Measurements from ENCODE around the gene CDH4. TPM values are rescaled to one million over a fixed set of nuclear protein-coding genes. Genes with fewer than 3 reads are reported as not detected.

Gene CDH4
- total RNA-seq, 1 experiment from 2014 or later, result not detected

DNA sequence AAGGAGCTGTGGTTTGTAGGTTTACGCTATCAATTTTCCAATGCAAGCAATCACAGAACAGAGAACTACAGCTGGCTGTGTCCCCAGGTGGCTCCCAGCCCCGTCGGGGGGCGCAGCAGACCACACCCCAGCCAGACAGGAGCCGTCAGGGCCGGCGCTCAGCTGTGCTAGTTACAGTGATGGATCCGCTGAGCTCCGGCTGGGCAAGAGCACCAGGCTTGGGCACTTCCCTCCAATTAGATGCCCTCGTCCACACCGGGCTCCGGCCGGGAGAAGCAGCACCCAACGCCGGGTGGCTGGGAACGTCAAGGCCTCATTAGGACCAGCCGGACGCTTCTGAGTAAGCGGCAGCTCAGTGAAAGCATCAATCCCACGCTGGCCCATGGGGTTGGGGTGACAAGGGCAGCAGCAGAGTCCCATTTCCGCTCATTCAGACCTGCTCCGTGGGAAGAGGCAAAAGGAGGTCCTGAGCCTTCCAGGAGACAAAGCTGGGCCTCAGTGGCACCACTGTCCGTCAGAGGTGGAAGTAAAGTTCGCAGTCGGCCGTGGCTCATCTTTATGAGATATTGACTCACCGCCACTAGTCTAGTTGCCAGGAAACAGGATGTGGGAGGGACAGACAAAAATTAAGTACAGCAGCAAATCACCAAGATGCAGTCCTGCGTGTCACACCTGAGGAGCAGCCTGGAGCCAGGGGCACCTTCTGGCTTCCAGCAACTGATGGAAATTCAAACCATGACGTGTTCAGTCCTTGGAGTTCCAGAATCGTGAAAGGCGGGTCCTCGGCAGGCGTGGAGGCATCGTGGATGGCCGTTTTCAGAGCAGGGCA is 649.5 kb downstream of the CDH4 start:
- Histone ChIP-seq H3K4me3 (no peak overlapping the region), H3K9me2 (ENCODE audit: insufficient read depth) (no peaks in the 10 kb centered on the region), H3K4me2 (no peak overlapping the region), H3K79me2 (ENCODE audit: low read depth) (no peaks in the 10 kb centered on the region), H3K36me3 (ENCODE audit: low read depth) (no peaks in the 10 kb centered on the region), H3K27me3 (ENCODE audit: insufficient read depth, low read depth) (peaks cover 99% of the 10 kb centered on the region), H3K27ac (no peak overlapping the region), H3K4me1 (replicated peaks; ENCODE audit: insufficient read depth) (no peaks in the 10 kb centered on the region), H4K20me1 (ENCODE audit: insufficient read depth) (0 out of 2 replicates have a peak, but pooled peaks cover 4% of the 10 kb centered on the region), H2AFZ (no peak overlapping the region), H3K9me3 (ENCODE audit: insufficient read depth, low read depth) (no peaks in the 10 kb centered on the region), H3F3A (ENCODE audit: insufficient read depth, low read depth) (no peaks in the 10 kb centered on the region)
- POLR2A ChIA-PET (ENCODE audit: unreplicated experiment), result no interaction called here
- no peak for TF ChIP-seq EZH2 (IDR thresholded peaks at IDR 0.05; ENCODE audit: low read depth)
- TF ChIP-seq, protein P1, sequence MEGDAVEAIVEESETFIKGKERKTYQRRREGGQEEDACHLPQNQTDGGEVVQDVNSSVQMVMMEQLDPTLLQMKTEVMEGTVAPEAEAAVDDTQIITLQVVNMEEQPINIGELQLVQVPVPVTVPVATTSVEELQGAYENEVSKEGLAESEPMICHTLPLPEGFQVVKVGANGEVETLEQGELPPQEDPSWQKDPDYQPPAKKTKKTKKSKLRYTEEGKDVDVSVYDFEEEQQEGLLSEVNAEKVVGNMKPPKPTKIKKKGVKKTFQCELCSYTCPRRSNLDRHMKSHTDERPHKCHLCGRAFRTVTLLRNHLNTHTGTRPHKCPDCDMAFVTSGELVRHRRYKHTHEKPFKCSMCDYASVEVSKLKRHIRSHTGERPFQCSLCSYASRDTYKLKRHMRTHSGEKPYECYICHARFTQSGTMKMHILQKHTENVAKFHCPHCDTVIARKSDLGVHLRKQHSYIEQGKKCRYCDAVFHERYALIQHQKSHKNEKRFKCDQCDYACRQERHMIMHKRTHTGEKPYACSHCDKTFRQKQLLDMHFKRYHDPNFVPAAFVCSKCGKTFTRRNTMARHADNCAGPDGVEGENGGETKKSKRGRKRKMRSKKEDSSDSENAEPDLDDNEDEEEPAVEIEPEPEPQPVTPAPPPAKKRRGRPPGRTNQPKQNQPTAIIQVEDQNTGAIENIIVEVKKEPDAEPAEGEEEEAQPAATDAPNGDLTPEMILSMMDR (conservative IDR thresholded peaks at IDR 0.05), result no peak
- CTCF ChIA-PET, result no interaction called here
- BruUV-seq (replicated peaks), result no TSS peak
- intact Hi-C loops (cut with micrococcal nuclease; ENCODE audit: unreplicated experiment), result no loop called here
- no peak for DNase-seq

DNA sequence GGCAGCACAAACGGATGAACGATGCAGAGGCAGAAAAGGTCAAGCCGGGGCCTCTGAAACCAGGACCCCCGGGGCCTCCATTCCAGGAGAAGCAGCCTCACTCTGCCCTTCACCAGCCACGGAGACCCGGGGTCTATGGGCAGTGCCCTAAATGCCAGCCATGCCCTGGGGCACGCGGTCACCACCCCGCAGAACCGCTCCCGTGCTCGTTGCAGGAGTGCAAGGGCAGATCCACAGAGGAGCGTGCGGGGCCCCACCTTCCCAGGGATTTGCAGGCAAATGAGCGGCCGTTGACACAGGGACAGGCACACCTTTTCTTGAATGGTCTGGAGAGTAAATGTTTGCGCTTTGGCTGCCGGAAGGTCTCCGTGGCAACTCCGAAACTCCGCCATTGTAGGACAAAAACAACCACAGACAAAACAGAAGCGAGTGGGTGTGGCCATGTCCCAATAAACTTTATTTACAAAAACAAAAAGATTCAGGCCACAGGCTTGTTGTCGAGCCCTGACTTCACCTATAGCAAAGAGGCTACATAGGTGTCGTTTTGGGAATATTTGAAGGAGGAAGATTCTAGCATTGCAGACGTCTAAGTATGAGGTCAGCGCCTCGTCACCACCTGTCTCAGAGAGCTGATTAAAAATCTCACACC is 650.3 kb downstream of the CDH4 start:
- no peak overlapping the region for H3K27ac ChIP-seq
- H3K4me1 ChIP-seq (replicated peaks; ENCODE audit: insufficient read depth), result no peaks in the 10 kb centered on the region
- 0 out of 2 replicates have a peak, but pooled peaks cover 4% of the 10 kb centered on the region for H4K20me1 ChIP-seq (ENCODE audit: insufficient read depth)
- H3K79me2 ChIP-seq (ENCODE audit: low read depth), result no peaks in the 10 kb centered on the region
- ChIA-PET CTCF (no interaction called here), POLR2A (ENCODE audit: unreplicated experiment) (no interaction called here)
- no TSS peak for BruUV-seq (replicated peaks)
- intact Hi-C loops (cut with micrococcal nuclease; ENCODE audit: unreplicated experiment), result no loop called here
- H3K9me3 ChIP-seq (ENCODE audit: insufficient read depth, low read depth), result no peaks in the 10 kb centered on the region
- H3K27me3 ChIP-seq (ENCODE audit: insufficient read depth, low read depth), result peaks cover 99% of the 10 kb centered on the region
- DNase-seq, result no peak
- TF ChIP-seq EZH2 (IDR thresholded peaks at IDR 0.05; ENCODE audit: low read depth), result no peak
- TF ChIP-seq, protein P1 (conservative IDR thresholded peaks at IDR 0.05), result no peak
- H3K9me2 ChIP-seq (ENCODE audit: insufficient read depth), result no peaks in the 10 kb centered on the region
- H3K36me3 ChIP-seq (ENCODE audit: low read depth), result no peaks in the 10 kb centered on the region
- H2AFZ ChIP-seq, result no peak overlapping the region
- H3K4me2 ChIP-seq, result no peak overlapping the region
- H3K4me3 ChIP-seq, result no peak overlapping the region
- H3F3A ChIP-seq (ENCODE audit: insufficient read depth, low read depth), result no peaks in the 10 kb centered on the region

DNA sequence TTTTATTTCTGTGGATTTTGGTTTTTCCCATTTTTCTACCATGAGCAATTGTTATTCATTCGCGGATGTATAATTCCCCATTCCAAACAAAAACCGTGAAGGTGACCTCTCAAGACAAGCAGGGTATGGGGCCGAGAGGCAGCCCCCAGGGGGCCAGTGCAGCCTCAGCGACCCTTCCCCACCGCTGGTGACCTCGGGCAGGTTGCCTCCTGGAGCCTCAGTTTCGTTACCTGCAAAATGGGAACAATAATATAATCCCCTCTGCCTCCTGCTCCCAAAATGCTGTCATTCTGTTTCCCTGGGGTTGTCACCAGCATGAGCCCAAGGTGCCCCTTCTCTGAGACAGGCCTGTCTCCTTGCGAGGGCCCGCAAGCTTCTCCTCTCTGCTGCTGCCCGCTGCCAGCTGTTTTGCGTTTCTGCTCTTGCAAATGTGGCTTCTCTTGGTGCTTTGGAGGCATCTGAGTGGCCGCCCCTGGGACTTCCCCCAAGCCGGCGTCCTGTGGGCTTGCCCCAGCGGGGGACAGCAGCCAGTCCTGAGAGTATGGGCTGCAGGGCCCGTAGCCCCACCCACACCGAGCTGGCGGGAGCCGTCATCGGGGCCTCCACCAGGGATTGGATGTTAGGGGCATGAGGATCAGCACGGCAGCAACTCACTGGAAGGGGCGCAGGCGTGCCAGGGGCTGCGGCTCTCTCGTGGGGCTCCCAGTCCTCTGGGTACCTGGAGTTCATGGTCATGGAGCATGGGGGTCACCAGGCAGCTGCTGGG is 651.7 kb downstream of the CDH4 start:
- BruUV-seq (replicated peaks), result no TSS peak
- no peak for DNase-seq
- CTCF ChIA-PET, result no interaction called here
- no peaks in the 10 kb centered on the region for H3K36me3 ChIP-seq (ENCODE audit: low read depth)
- H3K4me2 ChIP-seq, result no peak overlapping the region
- no peak overlapping the region for H3K4me3 ChIP-seq
- H3K27ac ChIP-seq, result no peak overlapping the region
- intact Hi-C loops (cut with micrococcal nuclease; ENCODE audit: unreplicated experiment), result no loop called here
- 0 out of 2 replicates have a peak, but pooled peaks cover 4% of the 10 kb centered on the region for H4K20me1 ChIP-seq (ENCODE audit: insufficient read depth)
- H3K27me3 ChIP-seq (ENCODE audit: insufficient read depth, low read depth), result peaks cover 99% of the 10 kb centered on the region
- no peaks in the 10 kb centered on the region for H3K9me2 ChIP-seq (ENCODE audit: insufficient read depth)
- no peaks in the 10 kb centered on the region for H3K79me2 ChIP-seq (ENCODE audit: low read depth)
- TF ChIP-seq, protein P1 (conservative IDR thresholded peaks at IDR 0.05), result no peak
- no peak for TF ChIP-seq EZH2 (IDR thresholded peaks at IDR 0.05; ENCODE audit: low read depth)
- no peaks in the 10 kb centered on the region for H3K4me1 ChIP-seq (replicated peaks; ENCODE audit: insufficient read depth)
- H3K9me3 ChIP-seq (ENCODE audit: insufficient read depth, low read depth), result no peaks in the 10 kb centered on the region
- POLR2A ChIA-PET (ENCODE audit: unreplicated experiment), result no interaction called here
- H2AFZ ChIP-seq, result no peak overlapping the region
- no peaks in the 10 kb centered on the region for H3F3A ChIP-seq (ENCODE audit: insufficient read depth, low read depth)
